Calu3 (cell line): ENCODE measurements around the gene USPL1. TPM values are rescaled to one million over a fixed set of nuclear protein-coding genes. Genes with fewer than 3 reads are reported as not detected.

ENCODE experiments used
- BruUV-seq: library from RNA; stranded (reverse); fragments of 400-500 nt; replicated peaks from 2 replicates; lab custom pipeline; 2021; lab: Mats Ljungman, UMichigan
- CTCF ChIA-PET: fragments of 300-600 bp; sonication (Branson Sonifier 250); formaldehyde crosslinking; loops from one replicate; lab custom pipeline; 2022; ENCODE audit warnings: antibody characterized with exemption; lab: Charles Lee
- DNase-seq: peaks from one replicate; pipeline ENCODE4 v3.0.0; 2022
- H3K27ac Mint-ChIP-seq: one replicate; pipeline ENCODE4 v1.8.0; 2022; ENCODE audit warnings: mixed read lengths; ENCODE audit not compliant: unreplicated experiment
- H3K27me3 Mint-ChIP-seq: one replicate; pipeline ENCODE4 v1.8.0; 2022; ENCODE audit warnings: mixed read lengths; ENCODE audit not compliant: unreplicated experiment
- H3K36me3 Mint-ChIP-seq: one replicate; pipeline ENCODE4 v1.8.0; 2022; ENCODE audit warnings: mild to moderate bottlenecking, moderate library complexity, mixed read lengths; ENCODE audit not compliant: insufficient read depth, unreplicated experiment
- H3K4me1 Mint-ChIP-seq: one replicate; pipeline ENCODE4 v1.8.0; 2022; ENCODE audit warnings: mild to moderate bottlenecking, low read depth, mixed read lengths; ENCODE audit not compliant: unreplicated experiment
- H3K4me3 Mint-ChIP-seq: one replicate; pipeline ENCODE4 v1.8.0; 2022; ENCODE audit warnings: mild to moderate bottlenecking, low read depth, moderate library complexity, mixed read lengths; ENCODE audit not compliant: unreplicated experiment
- H3K9me3 Mint-ChIP-seq: one replicate; pipeline ENCODE4 v1.8.0; 2022; ENCODE audit warnings: low read depth, mixed read lengths; ENCODE audit not compliant: unreplicated experiment
- CTCF ChIP-seq: fragments of 200-600 bp; IDR thresholded peaks from one replicate; pipeline ENCODE4 v1.8.0; 2022; ENCODE audit warnings: antibody characterized with exemption; ENCODE audit not compliant: unreplicated experiment
- intact Hi-C: fragments of 100-400 bp; cut with micrococcal nuclease; formaldehyde crosslinking; loops from one replicate; pipeline ENCODE4 v1.10.0; 2022; ENCODE audit not compliant: unreplicated experiment
- total RNA-seq: library from RNA; stranded (reverse); gene quantifications from 2 replicates; pipeline ENCODE4 v1.2.3, GENCODE V29; 2022

The USPL1 gene
- total RNA-seq, 1 experiment from 2014 or later = 11.2 TPM

GRCh38 chr13:30576528-30576927 is 41.2 kb upstream of the USPL1 start:
- Mint-ChIP-seq H3K4me1 (peaks cover 13% of the 10 kb centered on the region), H3K4me3 (no peak overlapping the region), H3K27ac (no peak overlapping the region), H3K9me3 (no peaks in the 10 kb centered on the region), H3K27me3 (no peaks in the 10 kb centered on the region), H3K36me3 (no peaks in the 10 kb centered on the region)
- DNase-seq = no peak
- BruUV-seq = no TSS peak
- no peak for TF ChIP-seq CTCF
- intact Hi-C loops = no loop called here
- CTCF ChIA-PET = no interaction called here

GRCh38 chr13:30577401-30577852 is 40.3 kb upstream of the USPL1 start:
- CTCF ChIA-PET = interaction anchor here (0.6 to 0.7 kb wide), 2 partner anchors 88 to 711 kb away, joined by 3 read pairs; no protein-coding TSS in a partner anchor
- H3K4me3 Mint-ChIP-seq = no peak overlapping the region
- no TSS peak for BruUV-seq
- no peaks in the 10 kb centered on the region for H3K36me3 Mint-ChIP-seq
- no peak overlapping the region for H3K27ac Mint-ChIP-seq
- H3K4me1 Mint-ChIP-seq = peaks cover 13% of the 10 kb centered on the region
- DNase-seq = no peak
- no peaks in the 10 kb centered on the region for H3K27me3 Mint-ChIP-seq
- no peaks in the 10 kb centered on the region for H3K9me3 Mint-ChIP-seq
- intact Hi-C loops = no loop called here
- TF ChIP-seq CTCF = no peak

GRCh38 chr13:30580852-30581502 is 36.7 kb upstream of the USPL1 start:
- intact Hi-C loops = loop anchor here (2.0 kb wide), 1 partner anchor 448 kb away; no protein-coding TSS in a partner anchor
- Mint-ChIP-seq H3K27me3 (no peaks in the 10 kb centered on the region), H3K9me3 (no peaks in the 10 kb centered on the region), H3K4me3 (no peak overlapping the region), H3K36me3 (no peaks in the 10 kb centered on the region), H3K4me1 (peaks cover 13% of the 10 kb centered on the region), H3K27ac (no peak overlapping the region)
- BruUV-seq = no TSS peak
- CTCF ChIA-PET = interaction anchor here (0.9 to 1.0 kb wide), 2 partner anchors 10 to 449 kb away, joined by 3 read pairs; no protein-coding TSS in a partner anchor
- no peak for DNase-seq
- TF ChIP-seq CTCF = no peak

GRCh38 chr13:30581582-30581981 is 36.1 kb upstream of the USPL1 start:
- CTCF ChIA-PET = interaction anchor here (0.6 to 1.0 kb wide), 2 partner anchors 449 to 463 kb away, joined by 3 read pairs; no protein-coding TSS in a partner anchor
- DNase-seq = peak; percentile 9
- no peak for TF ChIP-seq CTCF
- no peak overlapping the region for H3K27ac Mint-ChIP-seq
- H3K4me3 Mint-ChIP-seq = no peak overlapping the region
- H3K9me3 Mint-ChIP-seq = no peaks in the 10 kb centered on the region
- no TSS peak for BruUV-seq
- H3K36me3 Mint-ChIP-seq = no peaks in the 10 kb centered on the region
- intact Hi-C loops = loop anchor here (2.0 kb wide), 1 partner anchor 449 kb away; no protein-coding TSS in a partner anchor
- H3K27me3 Mint-ChIP-seq = no peaks in the 10 kb centered on the region
- peaks cover 9% of the 10 kb centered on the region for H3K4me1 Mint-ChIP-seq
